Omental fat pad (tissue), 4 donors: ENCODE data around the gene BABAM2. TPM values are rescaled to one million over a fixed set of nuclear protein-coding genes. Genes with fewer than 3 reads are reported as not detected.
A peak's percentile ranks its signal among the peaks of the same experiment; 100 is the strongest.

Source experiments
- ATAC-seq: fragments of 150-250 bp; one replicate; pipeline ENCODE4 v1.9.1; 2016; ENCODE audit warnings: mild to moderate bottlenecking, moderate library complexity; ENCODE audit not compliant: low FRiP score
- DNase-seq: peaks from one replicate; pipeline ENCODE4 v3.0.0-alpha.2; 2019; ENCODE audit warnings: low spot score
- CTCF ChIP-seq, 3 donors: fragments of 450-650 bp; IDR thresholded peaks; one replicate each; pipeline ENCODE4 v1.5.1; 2016 to 2017; ENCODE audit warnings: antibody characterized with exemption in 3 of 3, mild to moderate bottlenecking in 3 of 3, moderate library complexity in 2 of 3
- total RNA-seq, 4 donors: library from RNA; depleted of rRNA; stranded (reverse); fragments of >200 nt; gene quantifications; one replicate each; pipeline ENCODE4 v1.1.0, GENCODE V29; 2016

The BABAM2 gene
- total RNA-seq, 4 donors from 2014 or later, result 29.2 to 41.0 (median 36.5) TPM

DNA sequence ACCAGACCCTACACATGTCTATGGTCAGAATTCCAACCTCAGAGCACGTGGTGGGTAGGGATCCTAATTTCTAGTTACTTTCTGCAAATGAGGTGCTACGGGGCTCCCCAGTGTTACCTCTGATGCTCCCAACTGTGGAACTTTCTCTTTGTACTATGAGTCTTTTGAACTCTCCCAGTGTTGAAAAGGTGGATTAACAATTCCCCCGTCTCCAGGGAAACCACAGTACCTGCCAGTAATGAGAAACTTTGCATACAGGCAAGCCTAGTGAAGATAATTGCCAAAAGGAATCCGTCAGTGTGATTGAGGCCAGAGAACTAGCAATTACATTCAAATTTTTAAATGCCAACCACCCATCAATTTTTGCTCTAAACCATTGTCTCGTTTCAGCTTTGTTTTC lies 373.2 kb downstream of the BABAM2 start:
- DNase-seq, result no peak
- no peak for TF ChIP-seq CTCF (IDR thresholded peaks at IDR 0.05)
- no peak for ATAC-seq

DNA sequence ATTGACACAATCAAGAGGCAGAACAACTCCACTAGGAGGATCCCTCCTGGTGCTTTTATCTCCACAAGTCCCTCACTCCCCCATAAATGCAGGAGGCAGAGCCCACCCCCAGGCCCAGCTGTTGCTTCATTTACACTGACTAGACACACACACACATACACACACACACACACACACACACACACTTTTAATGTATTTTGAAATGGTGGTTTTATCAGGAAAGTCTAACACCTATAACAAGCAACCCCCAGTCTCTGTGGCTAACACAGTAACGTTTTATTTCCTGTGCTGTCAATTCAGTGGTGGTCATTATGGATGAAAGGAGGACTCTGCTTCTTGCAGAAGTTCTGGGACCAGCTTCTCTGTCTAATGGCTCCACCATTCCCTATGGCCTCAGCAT lies 376.8 kb downstream of the BABAM2 start:
- DNase-seq (no peak), ATAC-seq (no peak)
- TF ChIP-seq CTCF (IDR thresholded peaks at IDR 0.05), result no peak

- ATAC-seq, result peak; percentile 60
These were observed 377.9 kb downstream of the BABAM2 start for GRCh38 chr2:28268386-28268785.

GRCh38 chr2:28269019-28269784 lies 378.7 kb downstream of the BABAM2 start:
- no peak for TF ChIP-seq CTCF (IDR thresholded peaks at IDR 0.05)
- DNase-seq (no peak), ATAC-seq (peak; percentile 75)

More at GRCh38 chr2:28268386-28268785, 377.9 kb downstream of the BABAM2 start:
- DNase-seq, result no peak
- no peak for TF ChIP-seq CTCF (IDR thresholded peaks at IDR 0.05)

GRCh38 chr2:28270456-28271152 lies 380.1 kb downstream of the BABAM2 start:
- TF ChIP-seq CTCF (IDR thresholded peaks at IDR 0.05), result no peak
- no peak for ATAC-seq

DNA sequence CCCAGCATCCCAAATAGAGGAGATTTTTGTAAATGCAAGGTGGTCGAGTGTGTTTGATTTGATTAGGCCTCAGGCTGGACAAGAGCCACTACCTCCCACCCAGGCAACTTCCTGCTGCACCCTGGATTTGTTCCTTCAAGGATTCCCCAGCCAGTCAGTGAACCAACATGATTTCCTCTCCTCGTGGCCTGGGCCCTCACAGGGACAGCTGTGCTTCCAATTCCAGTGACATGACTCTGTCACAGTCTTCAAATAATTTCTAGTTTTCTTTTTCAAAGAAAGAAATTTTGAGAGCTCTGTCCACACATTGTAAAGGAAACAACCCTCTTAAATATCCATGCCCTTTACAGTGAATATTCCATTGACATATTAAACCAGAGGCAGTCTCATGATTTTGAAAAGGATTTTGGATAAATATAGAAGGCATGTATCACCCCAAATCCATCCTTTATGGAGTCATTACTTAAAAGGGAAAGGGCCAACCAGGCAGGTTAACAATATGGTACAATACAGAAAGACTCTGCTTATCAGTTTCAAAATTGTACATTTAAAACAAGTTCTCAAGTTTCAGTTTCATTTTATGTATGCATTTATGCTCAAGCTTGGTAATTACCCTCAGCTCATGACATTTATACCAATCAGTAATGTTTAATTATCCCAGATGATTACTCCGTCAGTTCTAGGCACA lies 380.8 kb downstream of the BABAM2 start:
- DNase-seq (no peak), ATAC-seq (no peak)
- TF ChIP-seq CTCF (IDR thresholded peaks at IDR 0.05), result no peak

More at GRCh38 chr2:28270456-28271152, 380.1 kb downstream of the BABAM2 start:
- no peak for DNase-seq
